ENCODE data around the gene ETV5. TPM values are rescaled to one million over a fixed set of nuclear protein-coding genes. Genes with fewer than 3 reads are reported as not detected.

Gene ETV5
- total RNA-seq, 2 donors from 2014 or later: 56.4 to 84.1 TPM

DNA sequence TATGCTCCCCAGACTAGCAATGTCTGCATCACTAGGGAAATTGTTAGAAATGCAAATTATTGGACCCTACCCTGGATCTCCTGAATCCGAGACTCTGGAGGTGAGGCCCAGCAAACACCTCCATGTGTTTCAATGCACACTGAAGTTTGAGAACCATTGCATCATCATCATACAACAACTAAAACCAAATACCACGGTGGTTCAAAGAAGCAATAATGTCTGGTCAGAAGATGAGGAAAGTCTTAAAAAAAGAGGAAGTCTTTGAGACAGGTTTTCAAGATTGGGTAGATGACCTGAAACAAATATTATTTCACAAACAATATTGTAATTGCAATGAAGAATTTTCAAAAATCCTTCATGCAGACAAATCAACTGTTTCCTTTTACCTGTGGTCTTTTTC lies 110.8 kb downstream of the ETV5 start:
- Histone ChIP-seq H3K27ac (ENCODE audit: low read depth, low read length) (no peak overlapping the region), H3K9me3 (ENCODE audit: control insufficient read depth, low read length) (no peaks in the 10 kb centered on the region), H3K27me3 (ENCODE audit: control insufficient read depth, insufficient read depth, low read length, poor library complexity, severe bottlenecking) (no peaks in the 10 kb centered on the region), H3K4me1 (ENCODE audit: control insufficient read depth, insufficient read depth, low read length) (no peaks in the 10 kb centered on the region), H3K4me3 (ENCODE audit: low read length) (no peak overlapping the region), H3K36me3 (ENCODE audit: control insufficient read depth, insufficient read depth, low read length) (no peaks in the 10 kb centered on the region), H3K9ac (ENCODE audit: extremely low read depth, low read length, poor library complexity, severe bottlenecking) (no peak overlapping the region)
- TF ChIP-seq, protein P1, sequence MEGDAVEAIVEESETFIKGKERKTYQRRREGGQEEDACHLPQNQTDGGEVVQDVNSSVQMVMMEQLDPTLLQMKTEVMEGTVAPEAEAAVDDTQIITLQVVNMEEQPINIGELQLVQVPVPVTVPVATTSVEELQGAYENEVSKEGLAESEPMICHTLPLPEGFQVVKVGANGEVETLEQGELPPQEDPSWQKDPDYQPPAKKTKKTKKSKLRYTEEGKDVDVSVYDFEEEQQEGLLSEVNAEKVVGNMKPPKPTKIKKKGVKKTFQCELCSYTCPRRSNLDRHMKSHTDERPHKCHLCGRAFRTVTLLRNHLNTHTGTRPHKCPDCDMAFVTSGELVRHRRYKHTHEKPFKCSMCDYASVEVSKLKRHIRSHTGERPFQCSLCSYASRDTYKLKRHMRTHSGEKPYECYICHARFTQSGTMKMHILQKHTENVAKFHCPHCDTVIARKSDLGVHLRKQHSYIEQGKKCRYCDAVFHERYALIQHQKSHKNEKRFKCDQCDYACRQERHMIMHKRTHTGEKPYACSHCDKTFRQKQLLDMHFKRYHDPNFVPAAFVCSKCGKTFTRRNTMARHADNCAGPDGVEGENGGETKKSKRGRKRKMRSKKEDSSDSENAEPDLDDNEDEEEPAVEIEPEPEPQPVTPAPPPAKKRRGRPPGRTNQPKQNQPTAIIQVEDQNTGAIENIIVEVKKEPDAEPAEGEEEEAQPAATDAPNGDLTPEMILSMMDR (conservative IDR thresholded peaks at IDR 0.05): no peak
- no peaks in the 10 kb centered on the region for H3K4me1 Mint-ChIP-seq
- H3K27me3 Mint-ChIP-seq (ENCODE audit: insufficient read depth): peaks cover 4% of the 10 kb centered on the region
- H3K27ac Mint-ChIP-seq: no peak overlapping the region
- H3K36me3 Mint-ChIP-seq (ENCODE audit: low read depth): no peaks in the 10 kb centered on the region
- no peaks in the 10 kb centered on the region for H3K9me3 Mint-ChIP-seq
- H3K4me3 Mint-ChIP-seq: no peak overlapping the region
- DNase-seq: no peak
- 95 to 100% methylated on average over 1 to 2 of the region's 2 CpGs for WGBS, 2 experiments (ENCODE audit: insufficient coverage in 1 of 2, insufficient read length in 1 of 2)

DNA sequence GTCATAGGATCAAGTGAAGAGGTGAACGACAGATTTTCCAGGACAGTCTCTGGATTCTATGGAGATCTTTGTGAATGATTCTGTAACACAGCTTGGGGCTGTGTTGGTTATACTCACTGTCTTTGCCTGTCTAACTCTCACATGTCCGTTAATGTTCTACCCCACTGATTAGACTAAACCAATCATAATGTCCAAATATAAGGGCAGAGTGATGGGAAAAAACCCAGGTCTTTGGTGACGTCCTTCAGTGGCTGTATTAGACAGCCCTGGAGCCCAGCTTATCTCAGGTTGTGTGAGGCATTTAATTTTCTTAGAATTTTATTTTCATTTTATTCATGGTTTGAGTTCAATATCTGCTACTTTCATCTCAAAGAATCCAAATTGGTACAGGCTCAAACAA lies 111.8 kb downstream of the ETV5 start:
- TF ChIP-seq, protein P1 (conservative IDR thresholded peaks at IDR 0.05): no peak
- Mint-ChIP-seq H3K4me3 (no peak overlapping the region), H3K27me3 (ENCODE audit: insufficient read depth) (peaks cover 4% of the 10 kb centered on the region), H3K9me3 (no peaks in the 10 kb centered on the region), H3K27ac (no peak overlapping the region), H3K4me1 (no peaks in the 10 kb centered on the region), H3K36me3 (ENCODE audit: low read depth) (no peaks in the 10 kb centered on the region)
- no peaks in the 10 kb centered on the region for H3K36me3 ChIP-seq (ENCODE audit: control insufficient read depth, insufficient read depth, low read length)
- no peaks in the 10 kb centered on the region for H3K9me3 ChIP-seq (ENCODE audit: control insufficient read depth, low read length)
- no peaks in the 10 kb centered on the region for H3K27me3 ChIP-seq (ENCODE audit: control insufficient read depth, insufficient read depth, low read length, poor library complexity, severe bottlenecking)
- WGBS, 2 experiments (ENCODE audit: insufficient coverage in 1 of 2, insufficient read length in 1 of 2): 90 to 100% methylated on average over 3 of the region's 3 CpGs
- H3K4me1 ChIP-seq (ENCODE audit: control insufficient read depth, insufficient read depth, low read length): no peaks in the 10 kb centered on the region
- H3K27ac ChIP-seq (ENCODE audit: low read depth, low read length): no peak overlapping the region
- no peak overlapping the region for H3K4me3 ChIP-seq (ENCODE audit: low read length)
- no peak for DNase-seq
- no peak overlapping the region for H3K9ac ChIP-seq (ENCODE audit: extremely low read depth, low read length, poor library complexity, severe bottlenecking)

Other genes with a start within 250 kb of the ETV5 start
- 100 to 1,000 TPM; 222 to 230 TPM for gene TRA2B, start 171.1 kb downstream of the ETV5 start, total RNA-seq

Measured in endodermal cell (in vitro differentiated cells).